K562 (cell line): Measurements from ENCODE around the gene CDKL5. TPM values are rescaled to one million over a fixed set of nuclear protein-coding genes. Genes with fewer than 3 reads are reported as not detected.

ENCODE experiments used
- CHD7 ChIP-seq: fragments of 200-600 bp; sonication (generic); IDR thresholded peaks from one replicate; pipeline ENCODE4 v1.6.1; 2012; ENCODE audit warnings: mild to moderate bottlenecking, low read depth, low read length, inconsistent platforms
- KLF16 ChIP-seq: IDR thresholded peaks from 2 replicates; pipeline ENCODE4 v1.6.1; 2016; ENCODE audit warnings: antibody characterized with exemption
- SIRT6 ChIP-seq: IDR thresholded peaks from one replicate; pipeline ENCODE4 v1.6.1; 2012; ENCODE audit warnings: low read depth, mild to moderate bottlenecking, control low read depth, inconsistent platforms, low read length, moderate library complexity
- polyA plus RNA-seq, 8 experiments: library from polyadenylated mRNA; depleted of rRNA in 4 of 8; stranded (reverse) in 5 of 8; unstranded in 3 of 8; fragments of >200 nt; fragmentation: Nextera tagmentation in 2 of 8; fragmentation: Illumina TruSeq in 1 of 8; extraction: Ambion mirVana in 2 of 8; extraction: Trizol in 1 of 8; gene quantifications; 2 replicates each; pipeline versions ENCODE4 v1.2.1 to v1.2.3, GENCODE V29; 2011 to 2014; ENCODE audit warnings: inconsistent platforms in 1 of 8, missing spikeins in 1 of 8
- total RNA-seq, 7 experiments: library from RNA; depleted of rRNA in 6 of 7; stranded (reverse); fragments of >200 nt in 6 of 7; fragmentation: Illumina TruSeq in 2 of 7; extraction: Trizol in 2 of 7; gene quantifications; 2 replicates each; pipeline versions ENCODE4 v1.2.1 to v1.2.3, GENCODE V29; 2011 to 2021; ENCODE audit warnings: low replicate concordance in 1 of 7

CDKL5 gene
- total and polyA plus RNA-seq, 9 of the 15 experiments (the other 6 are each of a cell fraction or from before 2014, with no cell fraction given): under 0.01 to 0.21 (median 0.04) TPM

DNA sequence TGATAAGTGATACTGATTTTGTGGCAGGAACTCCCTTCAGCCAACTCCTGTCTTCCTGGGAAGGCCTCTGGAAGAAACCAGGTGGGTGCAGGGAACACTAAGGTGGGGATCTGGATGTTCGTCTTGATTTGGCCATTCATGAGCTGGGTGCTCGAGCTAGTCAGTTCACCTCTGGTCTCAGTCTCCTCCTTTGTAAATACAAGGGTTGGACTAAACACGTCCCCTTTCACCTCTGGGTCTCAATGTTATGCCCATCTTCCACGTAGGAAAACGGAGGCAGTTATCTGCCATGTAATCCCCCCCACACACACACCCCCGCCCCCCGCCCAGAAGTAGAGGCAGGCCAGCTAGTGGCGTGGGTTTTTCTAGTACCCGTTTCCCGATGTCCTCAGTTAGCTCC, 250.6 kb downstream of the CDKL5 start (continued):
- TF ChIP-seq CHD7: no peak
- TF ChIP-seq KLF16: no peak
- TF ChIP-seq SIRT6: no peak
